T follicular helper cell (primary cell): ENCODE results near the gene TBRG1.

Experiments
- DNase-seq: peaks from one replicate; pipeline ENCODE4 v3.0.0-alpha.2; 2020; ENCODE audit warnings: low read depth

The TBRG1 gene

DNA sequence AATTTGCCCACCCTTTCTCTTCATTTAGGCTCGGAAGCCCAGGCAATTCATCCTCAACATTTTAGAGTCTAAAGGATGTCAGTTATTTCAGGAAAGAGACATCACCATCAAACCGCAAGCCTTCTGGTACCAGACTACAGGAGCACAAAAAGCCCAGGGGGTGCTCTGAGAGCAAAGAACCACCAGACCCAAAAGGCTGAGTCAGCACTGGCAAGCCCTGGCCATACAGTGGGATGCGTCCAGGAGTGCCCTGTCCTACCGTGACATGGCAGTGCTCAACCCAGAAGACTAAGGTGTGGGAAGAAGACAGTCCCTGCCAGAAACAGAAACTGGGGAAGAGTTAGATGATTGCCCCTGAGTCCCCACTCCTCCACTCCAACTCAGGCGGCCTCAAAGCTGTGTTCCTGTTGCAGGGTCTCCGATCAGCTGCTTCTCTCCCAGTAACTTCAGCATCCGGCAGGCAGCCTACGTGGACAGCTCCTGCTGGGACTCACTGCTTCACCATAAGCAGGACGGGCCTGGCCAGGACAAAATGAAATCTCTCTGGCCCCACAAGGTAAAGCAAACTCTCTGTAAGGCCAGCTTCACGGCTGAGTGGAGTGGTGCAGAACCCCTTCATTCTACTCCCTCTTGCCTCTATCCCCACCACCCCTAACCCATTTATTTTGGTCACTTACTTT is 10.0 kb upstream of the TBRG1 start:
- no peak for DNase-seq

- no peak for DNase-seq
Observed at GRCh38 chr11:124618863-124619262, 3.8 kb upstream of the TBRG1 start.

GRCh38 chr11:124623861-124624525 is 1.3 kb downstream of the TBRG1 start:
- DNase-seq: no peak

GRCh38 chr11:124625504-124626168 is 3.0 kb downstream of the TBRG1 start:
- DNase-seq: no peak

GRCh38 chr11:124627546-124627945 is 4.9 kb downstream of the TBRG1 start:
- DNase-seq: no peak

- DNase-seq: no peak
Observed at GRCh38 chr11:124629961-124630360, 7.3 kb downstream of the TBRG1 start.

GRCh38 chr11:124633355-124633754 is 10.7 kb downstream of the TBRG1 start:
- no peak for DNase-seq

GRCh38 chr11:124635932-124636331 is 13.3 kb downstream of the TBRG1 start:
- no peak for DNase-seq

- DNase-seq: no peak
Observed at GRCh38 chr11:124638500-124638899, 15.8 kb downstream of the TBRG1 start.

- DNase-seq: no peak
Observed at GRCh38 chr11:124639186-124639585, 16.5 kb downstream of the TBRG1 start.

GRCh38 chr11:124640666-124641065 is 18.0 kb downstream of the TBRG1 start:
- no peak for DNase-seq

DNA sequence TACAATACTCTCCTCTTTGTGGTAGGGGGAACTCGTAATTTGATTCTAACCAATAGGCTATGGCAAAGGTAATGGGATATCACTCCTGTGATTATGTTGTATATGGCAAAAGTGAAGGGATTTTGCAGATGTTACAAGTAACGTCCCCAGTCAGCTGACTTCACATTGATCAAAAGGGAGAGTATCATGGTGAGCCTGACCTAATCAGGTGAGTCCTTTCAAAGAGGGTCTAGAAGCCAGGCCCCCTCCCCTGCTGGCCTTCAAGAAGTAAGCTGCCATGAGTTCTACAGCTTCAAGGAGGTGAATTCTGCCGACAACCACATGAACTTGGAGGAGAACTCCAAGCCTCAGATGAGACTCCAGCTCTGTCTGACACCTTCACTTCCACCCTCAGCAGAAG is 20.0 kb downstream of the TBRG1 start:
- DNase-seq: no peak

DNA sequence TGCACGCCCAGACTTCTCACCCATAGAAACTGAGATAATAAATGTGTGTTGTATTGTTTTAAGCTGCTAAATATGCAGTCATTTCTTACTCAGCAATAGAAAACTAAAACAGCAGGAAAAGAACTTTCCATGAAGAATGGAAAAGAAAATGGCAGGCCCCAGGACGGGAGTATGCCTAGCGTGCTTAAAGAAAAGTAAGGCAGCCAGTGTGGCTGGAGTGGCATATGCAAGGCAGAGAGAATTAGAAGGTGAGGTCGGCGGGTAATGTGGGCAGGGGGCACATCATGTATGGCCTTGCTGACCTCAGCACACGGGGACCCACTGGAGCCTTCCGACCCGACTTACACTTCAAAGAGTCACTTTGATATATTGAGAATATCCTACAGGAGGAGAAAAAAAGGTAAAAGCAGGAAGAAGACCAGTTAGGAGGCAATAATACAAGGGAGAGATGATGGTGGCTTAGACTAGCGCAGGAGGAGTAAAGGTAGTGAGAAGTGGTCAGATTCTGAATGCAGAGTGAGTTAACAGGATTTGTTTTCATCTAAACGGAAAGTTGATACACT is 20.5 kb downstream of the TBRG1 start:
- DNase-seq: no peak

GRCh38 chr11:124643605-124644425 is 21.2 kb downstream of the TBRG1 start:
- no peak for DNase-seq

- no peak for DNase-seq
Observed at GRCh38 chr11:124644426-124645280, 22.0 kb downstream of the TBRG1 start.

DNA sequence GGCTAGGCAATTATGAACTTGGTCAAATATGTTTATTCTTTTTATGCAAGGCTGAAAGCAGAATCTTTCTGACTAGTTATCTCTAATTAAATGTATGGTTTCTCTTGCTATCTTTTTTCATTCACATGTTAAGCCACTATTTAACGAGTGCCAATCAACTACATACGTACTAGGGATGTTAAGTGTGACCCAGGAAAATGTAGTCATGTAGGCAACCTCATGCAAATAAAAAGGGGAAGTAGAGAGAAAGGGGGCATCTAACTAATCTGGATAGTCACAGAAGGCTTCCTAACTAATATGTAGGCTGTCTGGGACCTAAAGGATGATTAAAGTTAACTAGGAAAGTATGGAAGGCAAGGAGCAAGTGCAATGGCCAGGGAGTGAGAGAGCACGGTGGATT is 23.5 kb downstream of the TBRG1 start:
- DNase-seq: no peak

DNA sequence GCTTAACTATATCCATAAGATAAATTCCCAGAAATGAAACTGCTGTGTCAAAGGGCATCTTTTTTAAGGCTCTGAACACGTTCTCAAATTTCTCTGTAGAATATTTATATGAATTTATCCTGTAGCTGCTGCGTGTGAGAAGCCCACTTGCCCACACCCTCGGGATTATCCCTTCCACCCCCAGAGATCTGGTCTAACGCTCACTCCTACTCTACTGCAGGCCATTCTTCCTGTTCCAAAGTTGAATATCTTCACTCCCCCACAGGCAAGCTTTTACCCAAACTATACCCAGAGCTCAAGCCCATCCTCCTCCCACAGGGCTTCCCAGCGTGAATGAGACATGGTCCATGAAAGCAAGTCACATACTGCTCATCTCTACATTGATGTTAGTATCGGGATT is 25.9 kb downstream of the TBRG1 start:
- no peak for DNase-seq

GRCh38 chr11:124656774-124657630 is 34.3 kb downstream of the TBRG1 start:
- no peak for DNase-seq

DNA sequence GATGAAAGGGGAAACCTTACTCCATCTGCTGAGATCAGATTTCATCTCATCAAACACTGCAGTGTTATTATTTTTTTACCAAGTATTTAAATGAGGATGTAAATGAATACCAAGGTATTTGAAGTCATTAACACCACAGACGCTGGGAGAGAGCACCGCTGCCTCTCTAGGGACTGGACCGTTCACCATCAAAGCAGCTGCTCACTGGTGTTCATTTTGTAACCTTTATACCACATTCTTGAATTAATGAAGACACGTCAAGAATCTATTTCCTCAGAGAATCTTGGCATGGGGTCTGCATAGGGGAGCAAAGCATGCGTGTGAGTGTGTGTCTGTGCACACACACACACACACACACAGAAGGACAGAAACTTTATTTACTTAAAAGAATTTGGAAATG is 35.2 kb downstream of the TBRG1 start:
- DNase-seq: no peak

GRCh38 chr11:124658501-124658900 is 35.8 kb downstream of the TBRG1 start:
- no peak for DNase-seq
